Activated CD8-positive, alpha-beta memory T cell treated with anti-CD3 and anti-CD28 coated beads for 4 hours (primary cell): ENCODE results near the gene TRIO.

Source experiments
- DNase-seq, 2 donors: peaks; one replicate each; pipeline ENCODE4 v3.0.0-alpha.2; 2020; ENCODE audit warnings: low read depth in 2 of 2

TRIO gene

DNA sequence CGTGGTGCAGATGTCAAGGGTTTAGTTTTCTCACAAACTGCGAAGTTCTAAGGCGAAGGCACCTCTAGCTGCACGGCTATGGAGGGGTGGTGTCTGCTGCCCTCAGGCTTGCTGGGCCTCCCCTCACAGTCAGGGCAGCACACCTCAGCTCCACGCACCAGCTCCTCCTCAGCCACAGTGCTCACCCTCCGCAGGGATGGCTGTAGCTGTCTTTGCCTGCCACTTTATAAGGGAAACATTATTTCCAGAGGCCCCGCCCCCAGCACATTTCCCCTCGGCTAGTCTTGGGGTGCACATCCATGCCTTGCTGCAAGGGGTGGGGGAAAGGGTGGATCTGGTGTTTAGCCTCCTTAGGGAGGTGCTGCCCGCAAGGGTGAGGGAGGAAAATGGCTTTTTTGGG is 154.6 kb downstream of the TRIO start:
- DNase-seq: no peak

DNA sequence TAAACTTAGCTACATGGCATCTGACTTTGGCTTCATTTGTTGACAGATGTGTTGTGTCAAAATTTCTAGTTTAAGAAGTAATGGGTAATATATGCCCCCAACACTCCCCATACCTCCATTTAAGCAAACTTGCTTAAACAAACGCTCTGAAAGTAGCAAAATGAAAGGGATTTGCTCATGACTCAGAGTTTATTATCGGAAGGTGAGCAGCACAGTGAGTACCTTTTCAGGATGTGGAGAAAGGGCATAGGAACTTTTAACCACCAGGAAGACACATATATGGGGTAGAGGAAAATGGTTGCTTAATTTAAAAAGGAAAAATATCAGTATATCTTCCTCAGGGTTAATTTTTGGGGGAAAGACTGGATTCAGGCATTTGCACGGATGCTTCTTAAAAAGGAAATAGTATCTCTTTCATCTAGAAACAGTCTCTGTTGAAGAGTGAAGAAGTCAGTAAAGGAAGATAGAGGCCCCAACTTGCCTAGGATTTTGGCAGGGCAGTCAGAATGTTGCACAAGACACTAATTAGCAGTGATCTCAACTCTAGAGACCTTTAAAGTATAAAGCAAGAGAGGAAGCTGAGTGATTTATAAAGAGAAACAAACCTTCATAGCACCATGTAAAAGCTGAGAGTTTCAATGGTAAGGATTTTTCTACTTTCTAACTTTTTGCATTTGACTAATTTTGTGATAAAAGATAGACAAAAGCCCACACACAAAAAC is 155.1 kb downstream of the TRIO start:
- no peak for DNase-seq

DNA sequence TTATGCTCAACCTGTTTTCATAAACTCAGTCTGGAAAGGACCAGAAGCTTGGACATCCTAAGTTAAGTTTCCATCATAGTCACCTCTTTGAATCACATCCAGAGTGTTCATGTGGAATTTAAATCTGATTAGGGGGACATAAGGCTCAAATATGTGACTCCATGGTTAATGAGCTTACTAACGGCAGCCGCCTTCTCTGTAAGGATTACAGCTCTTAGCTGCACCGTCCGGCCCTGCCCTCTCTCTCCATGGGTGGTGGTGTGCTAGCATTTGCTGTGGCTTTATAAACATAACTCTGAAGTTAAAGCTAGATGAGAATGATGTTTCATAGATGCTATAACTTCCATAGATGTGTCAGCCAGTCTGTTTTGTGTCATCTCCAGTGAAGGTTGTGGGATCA is 156.5 kb downstream of the TRIO start:
- DNase-seq: no peak

DNA sequence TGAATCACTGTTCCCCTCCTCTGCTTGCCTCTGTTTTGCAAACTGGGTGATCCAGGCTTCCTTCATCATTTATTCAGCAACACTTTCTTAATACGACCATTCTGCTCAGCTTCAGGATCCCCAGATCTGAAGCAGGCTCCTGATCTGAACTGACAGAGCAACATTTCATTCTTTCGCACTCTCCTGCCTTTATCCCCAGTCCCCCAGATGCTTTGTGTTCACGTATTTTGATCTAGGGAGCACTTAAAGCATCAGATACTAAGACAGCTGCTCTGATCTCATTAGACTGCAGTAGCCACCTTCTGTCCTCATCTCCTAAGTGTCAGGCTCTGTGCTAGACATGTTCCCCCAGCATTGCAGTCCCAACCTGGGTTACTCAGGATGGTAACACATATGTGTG is 158.0 kb downstream of the TRIO start:
- DNase-seq: no peak

GRCh38 chr5:14302330-14302729 is 159.2 kb downstream of the TRIO start:
- DNase-seq: no peak

DNA sequence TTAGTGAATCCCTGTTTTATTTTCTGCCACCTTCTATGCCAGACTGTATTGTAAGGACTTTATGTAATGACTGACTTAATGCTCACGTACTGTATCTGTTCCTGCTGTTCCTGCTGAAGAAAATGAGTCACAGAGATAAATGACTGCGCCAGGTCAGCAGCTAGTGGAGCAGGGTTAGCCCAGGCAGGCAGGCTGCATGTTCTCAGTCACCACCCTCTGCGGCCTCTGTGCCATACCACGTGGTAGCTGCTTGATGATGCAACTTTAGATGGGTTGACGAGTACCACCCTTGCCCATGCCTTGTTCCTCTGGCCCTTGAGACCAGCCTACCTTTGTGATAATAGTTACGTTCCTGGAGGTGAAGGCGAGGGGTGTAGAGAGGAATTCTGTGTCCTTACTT is 161.9 kb downstream of the TRIO start:
- no peak for DNase-seq

DNA sequence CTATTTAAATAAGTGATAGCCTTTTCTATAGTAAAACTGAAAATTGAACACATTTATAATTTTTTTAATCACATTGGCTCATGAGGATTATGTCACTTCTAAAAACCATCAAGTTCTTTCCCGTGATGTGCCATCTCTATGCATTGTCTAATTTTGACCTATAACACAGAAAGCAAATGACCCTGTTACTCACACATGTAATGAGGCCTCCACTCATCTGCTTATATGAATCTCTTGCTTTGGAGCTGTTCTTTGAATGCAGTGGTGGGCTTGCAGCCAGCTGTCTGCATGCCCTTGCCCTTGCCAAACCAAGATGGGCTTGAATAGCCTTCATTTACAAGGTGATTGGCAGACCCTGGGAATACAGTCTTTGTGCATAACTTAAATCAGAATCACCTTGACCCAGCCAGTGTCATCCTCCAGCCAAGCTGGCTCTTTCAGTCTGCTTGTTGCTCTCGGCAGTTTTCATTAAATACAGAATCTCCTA is 163.2 kb downstream of the TRIO start:
- DNase-seq: no peak

DNA sequence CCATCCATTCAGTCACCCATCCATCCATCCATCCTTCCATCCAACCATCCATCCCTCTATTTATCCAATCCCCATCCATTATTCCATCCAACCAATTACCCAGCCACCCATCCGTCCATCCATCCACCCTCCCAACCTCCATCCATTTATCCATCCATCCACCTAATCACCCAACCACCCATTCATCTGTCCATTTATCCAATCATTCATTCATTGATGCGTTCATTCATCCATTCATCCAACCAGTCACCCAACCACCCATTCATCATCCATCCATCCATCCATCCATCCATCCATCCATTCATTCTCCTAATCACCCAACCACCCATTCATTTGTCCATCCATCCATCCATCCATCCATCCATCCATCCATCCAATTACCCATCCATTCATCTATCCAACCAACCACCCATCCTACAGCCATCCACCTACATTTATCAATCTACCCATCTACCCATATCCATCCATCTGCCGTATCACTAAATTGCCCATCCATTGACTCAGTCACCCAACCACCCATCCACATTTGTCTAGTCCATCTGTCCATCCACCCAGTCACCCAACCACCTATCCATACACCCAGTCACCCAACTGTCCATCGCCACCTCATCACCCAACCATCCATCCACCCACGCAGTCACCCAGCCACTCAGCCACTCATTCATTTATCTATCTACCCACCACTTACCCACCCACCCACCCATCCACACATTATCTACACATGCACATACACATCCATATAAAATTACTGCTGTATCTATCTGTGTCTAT is 165.4 kb downstream of the TRIO start:
- DNase-seq: no peak

DNA sequence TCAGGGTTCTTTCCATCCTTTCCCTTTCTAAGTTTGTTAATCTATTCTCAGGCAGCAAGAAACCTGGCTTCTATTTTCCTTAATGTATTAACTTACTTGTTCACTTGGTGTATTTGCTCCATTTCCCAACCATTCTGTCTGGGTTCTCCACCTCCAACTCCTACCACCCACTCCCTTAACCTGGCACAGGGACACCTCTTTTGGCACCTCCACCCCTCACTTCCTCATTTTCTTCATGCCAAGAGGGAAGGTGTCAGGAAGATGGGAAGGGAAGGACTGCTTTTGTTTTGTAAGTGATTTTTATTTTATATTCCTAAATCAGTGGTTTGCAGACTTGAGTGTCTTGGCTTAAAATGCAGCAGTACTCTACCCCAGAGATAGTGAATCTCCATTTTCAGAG is 166.1 kb downstream of the TRIO start:
- no peak for DNase-seq

- DNase-seq: no peak
These were observed 166.9 kb downstream of the TRIO start for GRCh38 chr5:14309878-14310531.

GRCh38 chr5:14310901-14311300 is 167.8 kb downstream of the TRIO start:
- no peak for DNase-seq

GRCh38 chr5:14313986-14314690 is 171.0 kb downstream of the TRIO start:
- DNase-seq: no peak

DNA sequence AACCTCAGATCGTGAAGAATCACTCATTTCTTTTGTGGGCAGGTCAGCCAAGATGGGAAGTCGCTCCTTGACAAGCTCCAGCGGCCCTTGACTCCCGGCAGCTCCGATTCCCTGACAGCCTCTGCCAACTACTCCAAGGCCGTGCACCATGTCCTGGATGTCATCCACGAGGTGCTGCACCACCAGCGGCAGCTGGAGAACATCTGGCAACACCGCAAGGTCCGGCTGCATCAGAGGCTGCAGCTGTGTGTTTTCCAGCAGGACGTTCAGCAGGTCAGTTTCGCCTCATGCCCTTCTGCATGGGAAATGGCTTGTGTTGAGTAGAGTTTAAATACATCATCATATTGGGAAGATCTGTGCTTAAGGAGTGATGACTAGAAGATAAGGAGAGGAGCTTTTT is 173.3 kb downstream of the TRIO start:
- DNase-seq: no peak

DNA sequence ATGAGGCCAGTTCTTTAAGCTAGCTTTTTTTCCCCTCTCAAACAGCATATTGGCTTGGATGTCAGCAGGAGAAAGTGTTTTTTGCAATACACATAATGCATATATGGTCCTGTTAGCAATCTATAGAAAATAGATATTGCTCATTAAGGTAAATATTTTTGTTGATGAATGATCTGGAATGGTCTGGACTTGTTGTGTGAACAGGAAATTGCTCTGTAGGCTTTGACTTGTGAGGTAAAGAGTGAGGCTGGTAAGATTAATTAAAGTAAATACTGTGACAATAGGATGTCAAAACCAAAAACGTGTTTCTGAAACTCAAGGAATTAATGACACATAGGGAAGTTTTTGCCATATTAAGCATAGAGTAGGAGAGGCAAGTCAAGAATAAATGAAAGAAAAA is 176.0 kb downstream of the TRIO start:
- no peak for DNase-seq

- no peak for DNase-seq
These were observed 178.8 kb downstream of the TRIO start for GRCh38 chr5:14321936-14322335.

GRCh38 chr5:14322437-14323187 is 179.5 kb downstream of the TRIO start:
- no peak for DNase-seq

DNA sequence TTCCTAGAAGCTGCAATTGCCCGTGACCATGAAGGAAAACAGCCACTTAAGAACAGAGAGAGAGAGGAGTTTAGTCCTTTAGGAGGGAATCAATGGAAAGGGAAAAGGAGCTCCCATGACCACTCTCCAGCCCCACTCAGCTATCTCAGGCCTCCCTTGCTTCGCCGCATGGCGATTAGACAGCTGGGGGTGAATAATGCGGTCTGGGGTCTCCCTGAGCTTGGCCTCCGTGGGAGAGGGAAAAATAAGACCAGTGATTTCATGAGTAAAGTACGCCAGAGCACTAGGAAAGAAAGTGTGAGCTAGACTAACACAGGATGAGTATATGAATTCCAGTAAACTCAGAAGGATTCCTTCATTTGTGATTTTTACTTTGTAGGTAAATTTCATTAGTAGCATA is 180.3 kb downstream of the TRIO start:
- no peak for DNase-seq

DNA sequence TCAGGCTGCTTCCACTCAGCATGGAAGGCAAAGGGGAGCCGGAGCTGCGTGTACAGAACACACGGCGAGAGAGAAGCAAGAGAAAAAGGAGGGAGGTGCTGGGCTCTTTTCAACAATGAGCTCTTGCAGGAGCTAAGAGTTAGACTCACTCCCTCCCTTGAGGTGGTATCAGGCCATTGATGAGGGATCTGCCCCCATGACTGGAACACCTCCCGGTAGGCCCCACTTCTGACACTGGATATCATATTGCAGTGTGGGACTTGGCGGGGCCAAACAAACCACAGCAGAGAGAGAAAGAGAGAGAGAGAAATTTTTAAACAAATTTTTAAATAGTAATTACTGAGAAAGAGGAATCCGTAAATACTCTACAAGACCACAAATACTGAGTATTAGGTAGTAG is 182.2 kb downstream of the TRIO start:
- no peak for DNase-seq

GRCh38 chr5:14326035-14326903 is 183.1 kb downstream of the TRIO start:
- no peak for DNase-seq

DNA sequence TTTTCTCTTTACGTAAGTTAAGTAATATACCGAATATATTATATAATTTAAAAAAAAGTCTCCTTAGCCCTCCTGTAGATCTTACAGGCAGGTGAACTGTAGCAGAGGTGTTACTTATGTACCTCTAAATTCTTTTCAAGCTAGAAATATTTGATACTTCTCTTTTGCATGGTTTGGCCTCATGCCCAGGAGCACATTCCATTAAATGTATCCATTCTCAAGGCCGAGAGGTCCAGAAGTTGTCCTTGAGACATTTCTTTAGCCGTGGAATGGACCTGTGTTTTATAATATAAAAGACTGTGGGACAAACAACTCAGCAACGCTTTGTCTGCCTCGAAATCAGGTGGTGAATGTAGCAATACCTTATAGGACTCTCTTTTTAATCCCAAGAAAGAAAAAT is 184.5 kb downstream of the TRIO start:
- DNase-seq: no peak
